Keratinocyte (primary cell): ENCODE measurements around the gene GNB4.

Experiments
- EZH2 ChIP-seq: IDR thresholded peaks from one replicate; pipeline ENCODE4 v1.6.1; 2012; ENCODE audit warnings: inconsistent platforms, mild to moderate bottlenecking, low read length, moderate library complexity
- TF ChIP-seq, protein P1 (sequence below), 3 experiments: IDR thresholded peaks in 1 of 3; conservative IDR thresholded peaks in 1 of 3; optimal IDR thresholded peaks in 1 of 3; 2 replicates in 2 of 3; 3 replicates in 1 of 3; pipeline versions ENCODE3 to v1.5.1; 2011; ENCODE audit warnings: low read length in 3 of 3, mild to moderate bottlenecking in 3 of 3, moderate library complexity in 2 of 3, control low read depth in 1 of 3, inconsistent platforms in 1 of 3; ENCODE audit not compliant: insufficient read depth in 2 of 3; ENCODE audit errors: extremely low read depth in 1 of 3

DNA sequence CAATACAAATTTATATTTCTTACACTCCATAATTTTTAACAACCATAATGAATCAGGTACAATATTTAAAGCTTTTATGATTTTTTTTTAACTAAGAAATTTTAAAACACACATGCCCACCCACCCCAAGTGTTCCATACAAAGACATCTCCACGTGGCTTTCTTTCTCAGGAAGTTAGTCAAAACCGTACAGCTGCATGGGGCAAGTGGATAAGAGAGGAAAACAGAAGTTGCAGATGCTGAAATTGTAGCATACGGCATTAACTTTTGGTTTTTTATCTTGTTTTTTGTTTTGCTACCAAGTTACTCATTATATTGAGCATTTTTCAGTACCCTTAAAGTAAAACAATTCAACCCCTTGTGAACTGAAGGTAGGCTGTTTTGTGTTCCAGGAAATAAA, 14.8 kb downstream of the GNB4 start:
- TF ChIP-seq, protein P1, sequence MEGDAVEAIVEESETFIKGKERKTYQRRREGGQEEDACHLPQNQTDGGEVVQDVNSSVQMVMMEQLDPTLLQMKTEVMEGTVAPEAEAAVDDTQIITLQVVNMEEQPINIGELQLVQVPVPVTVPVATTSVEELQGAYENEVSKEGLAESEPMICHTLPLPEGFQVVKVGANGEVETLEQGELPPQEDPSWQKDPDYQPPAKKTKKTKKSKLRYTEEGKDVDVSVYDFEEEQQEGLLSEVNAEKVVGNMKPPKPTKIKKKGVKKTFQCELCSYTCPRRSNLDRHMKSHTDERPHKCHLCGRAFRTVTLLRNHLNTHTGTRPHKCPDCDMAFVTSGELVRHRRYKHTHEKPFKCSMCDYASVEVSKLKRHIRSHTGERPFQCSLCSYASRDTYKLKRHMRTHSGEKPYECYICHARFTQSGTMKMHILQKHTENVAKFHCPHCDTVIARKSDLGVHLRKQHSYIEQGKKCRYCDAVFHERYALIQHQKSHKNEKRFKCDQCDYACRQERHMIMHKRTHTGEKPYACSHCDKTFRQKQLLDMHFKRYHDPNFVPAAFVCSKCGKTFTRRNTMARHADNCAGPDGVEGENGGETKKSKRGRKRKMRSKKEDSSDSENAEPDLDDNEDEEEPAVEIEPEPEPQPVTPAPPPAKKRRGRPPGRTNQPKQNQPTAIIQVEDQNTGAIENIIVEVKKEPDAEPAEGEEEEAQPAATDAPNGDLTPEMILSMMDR (optimal IDR thresholded peaks at IDR 0.05 in 1 of 3, IDR thresholded peaks at IDR 0.05 in 1 of 3, conservative IDR thresholded peaks at IDR 0.05 in 1 of 3; ENCODE audit: extremely low read depth in 1 of 3, insufficient read depth in 2 of 3, low read length in 3 of 3): no peak
- TF ChIP-seq EZH2: no peak
